Kidney capillary endothelial cell (primary cell): ENCODE data around the gene CSRP1.
"Not testable (repeated sequence)": the region's sequence is repeated elsewhere in the genome, so short reads cannot be mapped to it uniquely, and the experiment has no call there.

Experiments used
- DNase-seq: peaks from one replicate; pipeline ENCODE4 v3.0.0-alpha.2; 2018; ENCODE audit warnings: low spot score

Gene CSRP1

GRCh38 chr1:201537891-201538611 is 31.1 kb upstream of the CSRP1 start:
- no peak for DNase-seq

GRCh38 chr1:201537467-201537866 is 30.5 kb upstream of the CSRP1 start:
- DNase-seq, result no peak

- DNase-seq, result no peak
Measured at GRCh38 chr1:201537028-201537427, 30.1 kb upstream of the CSRP1 start.

GRCh38 chr1:201536558-201536957 is 29.6 kb upstream of the CSRP1 start:
- no peak for DNase-seq

GRCh38 chr1:201535919-201536245 is 29.0 kb upstream of the CSRP1 start:
- no peak for DNase-seq

- no peak for DNase-seq
Measured at GRCh38 chr1:201535046-201535918, 28.4 kb upstream of the CSRP1 start.

- no peak for DNase-seq
Measured at GRCh38 chr1:201533836-201534235, 26.9 kb upstream of the CSRP1 start.

- DNase-seq, result no peak
Measured at GRCh38 chr1:201531551-201532425, 24.9 kb upstream of the CSRP1 start.

GRCh38 chr1:201530741-201531531 is 24.0 kb upstream of the CSRP1 start:
- no peak for DNase-seq

GRCh38 chr1:201528631-201529252 is 21.8 kb upstream of the CSRP1 start:
- DNase-seq, result no peak

GRCh38 chr1:201527879-201528278 is 21.0 kb upstream of the CSRP1 start:
- no peak for DNase-seq

- no peak for DNase-seq
Measured at GRCh38 chr1:201525193-201525778, 18.4 kb upstream of the CSRP1 start.

- not testable (repeated sequence) for DNase-seq
Measured at GRCh38 chr1:201520046-201520575, 13.2 kb upstream of the CSRP1 start.

GRCh38 chr1:201518071-201518470 is 11.1 kb upstream of the CSRP1 start:
- no peak for DNase-seq

- DNase-seq, result no peak
Measured at GRCh38 chr1:201517631-201518030, 10.7 kb upstream of the CSRP1 start.

- DNase-seq, result no peak
Measured at GRCh38 chr1:201516511-201517127, 9.7 kb upstream of the CSRP1 start.

GRCh38 chr1:201515895-201516294 is 9.0 kb upstream of the CSRP1 start:
- no peak for DNase-seq

GRCh38 chr1:201515062-201515750 is 8.3 kb upstream of the CSRP1 start:
- DNase-seq, result no peak

- DNase-seq, result no peak
Measured at GRCh38 chr1:201514466-201514865, 7.5 kb upstream of the CSRP1 start.
